Ascending aorta (tissue), 2 donors: ENCODE results near the gene IFNAR2. TPM values are rescaled to one million over a fixed set of nuclear protein-coding genes. Genes with fewer than 3 reads are reported as not detected.

Experiments
- DNase-seq, 2 donors: peaks; one replicate each; pipeline ENCODE4 v3.0.0-alpha.2; 2019; ENCODE audit warnings: low spot score in 2 of 2
- H3K27ac ChIP-seq, 2 donors: fragments of 200-600 bp; sonication (generic); one replicate each; pipeline ENCODE4 v1.5.1; 2016 to 2017; ENCODE audit warnings: mild to moderate bottlenecking in 1 of 2
- H3K27me3 ChIP-seq: fragments of 200-600 bp; sonication (generic); one replicate; pipeline ENCODE4 v1.5.1; 2017
- H3K36me3 ChIP-seq, 2 donors: fragments of 200-600 bp; sonication (generic); one replicate each; pipeline ENCODE4 v1.5.1; 2016
- H3K4me1 ChIP-seq, 2 donors: fragments of 200-600 bp; sonication (generic); one replicate each; pipeline ENCODE4 v1.5.1; 2016 to 2017; ENCODE audit warnings: mild to moderate bottlenecking in 1 of 2
- H3K4me3 ChIP-seq, 2 donors: fragments of 200-600 bp; sonication (generic); one replicate each; pipeline ENCODE4 v1.5.1; 2016 to 2017; ENCODE audit warnings: mild to moderate bottlenecking in 1 of 2
- H3K9me3 ChIP-seq, 2 donors: fragments of 200-600 bp; sonication (generic); one replicate each; pipeline ENCODE4 v1.5.1; 2016
- intact Hi-C: fragments of 100-400 bp; cut with DNase I; formaldehyde crosslinking; loops from one replicate; pipeline ENCODE4 v1.15.1; 2023
- total RNA-seq: library from RNA; depleted of rRNA; stranded (reverse); fragments of >200 nt; gene quantifications from one replicate; pipeline ENCODE4 v1.1.0, GENCODE V29; 2016
- TF ChIP-seq, protein P1 (sequence below), 3 experiments: fragments of 200-600 bp in 2 of 3; fragments of 450-650 bp in 1 of 3; sonication (generic) in 2 of 3; IDR thresholded peaks; one replicate each; pipeline ENCODE4 v1.5.1; 2016 to 2019; ENCODE audit warnings: antibody characterized with exemption in 3 of 3, mild to moderate bottlenecking in 1 of 3, moderate library complexity in 1 of 3

IFNAR2 gene
- total RNA-seq, 1 donor from 2014 or later, result 30.3 TPM

- DNase-seq, result no peak
- H3K9me3 ChIP-seq, result no peaks in the 10 kb centered on the region
- H3K4me3 ChIP-seq, result no peak overlapping the region
- H3K4me1 ChIP-seq, result no peaks in the 10 kb centered on the region
- TF ChIP-seq, protein P1, sequence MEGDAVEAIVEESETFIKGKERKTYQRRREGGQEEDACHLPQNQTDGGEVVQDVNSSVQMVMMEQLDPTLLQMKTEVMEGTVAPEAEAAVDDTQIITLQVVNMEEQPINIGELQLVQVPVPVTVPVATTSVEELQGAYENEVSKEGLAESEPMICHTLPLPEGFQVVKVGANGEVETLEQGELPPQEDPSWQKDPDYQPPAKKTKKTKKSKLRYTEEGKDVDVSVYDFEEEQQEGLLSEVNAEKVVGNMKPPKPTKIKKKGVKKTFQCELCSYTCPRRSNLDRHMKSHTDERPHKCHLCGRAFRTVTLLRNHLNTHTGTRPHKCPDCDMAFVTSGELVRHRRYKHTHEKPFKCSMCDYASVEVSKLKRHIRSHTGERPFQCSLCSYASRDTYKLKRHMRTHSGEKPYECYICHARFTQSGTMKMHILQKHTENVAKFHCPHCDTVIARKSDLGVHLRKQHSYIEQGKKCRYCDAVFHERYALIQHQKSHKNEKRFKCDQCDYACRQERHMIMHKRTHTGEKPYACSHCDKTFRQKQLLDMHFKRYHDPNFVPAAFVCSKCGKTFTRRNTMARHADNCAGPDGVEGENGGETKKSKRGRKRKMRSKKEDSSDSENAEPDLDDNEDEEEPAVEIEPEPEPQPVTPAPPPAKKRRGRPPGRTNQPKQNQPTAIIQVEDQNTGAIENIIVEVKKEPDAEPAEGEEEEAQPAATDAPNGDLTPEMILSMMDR (IDR thresholded peaks at IDR 0.05), result no peak
- peaks cover 30 to 60% of the 10 kb centered on the region in 2 donors for H3K36me3 ChIP-seq
- H3K27me3 ChIP-seq, result no peaks in the 10 kb centered on the region
- no peak overlapping the region for H3K27ac ChIP-seq
- intact Hi-C loops, result no loop called here
Measured at GRCh38 chr21:33278721-33279120, 49.0 kb downstream of the IFNAR2 start.

GRCh38 chr21:33279330-33279820 is 49.6 kb downstream of the IFNAR2 start:
- H3K36me3 ChIP-seq, result peaks cover 29 to 62% of the 10 kb centered on the region in 2 donors

More at GRCh38 chr21:33279330-33279820, 49.6 kb downstream of the IFNAR2 start:
- intact Hi-C loops, result no loop called here
- Histone ChIP-seq H3K4me1 (no peaks in the 10 kb centered on the region), H3K27me3 (no peaks in the 10 kb centered on the region), H3K4me3 (no peak overlapping the region), H3K27ac (no peak overlapping the region), H3K9me3 (no peaks in the 10 kb centered on the region)
- DNase-seq, result no peak
- TF ChIP-seq, protein P1 (IDR thresholded peaks at IDR 0.05), result no peak

Other genes with a start within 250 kb of the IFNAR2 start
- gene OLIG2, start 204.0 kb upstream of the IFNAR2 start, total RNA-seq, result not detected
- gene OLIG1, start 159.8 kb upstream of the IFNAR2 start, total RNA-seq, result not detected
- 39.1 TPM for gene IL10RB, start 36.4 kb downstream of the IFNAR2 start, total RNA-seq
- gene IFNAR1, start 95.0 kb downstream of the IFNAR2 start, total RNA-seq, result 25.9 TPM
- gene IFNGR2, start 173.5 kb downstream of the IFNAR2 start, total RNA-seq, result 46.4 TPM